SHP77 treated with DMSO at 0.1 percent for 48 hours (cell line): ENCODE measurements around the gene OR5M10.
"Not testable (repeated sequence)": the region's sequence is repeated elsewhere in the genome, so short reads cannot be mapped to it uniquely, and the experiment has no call there.

Source experiments
- DNase-seq: peaks from one replicate; lab custom pipeline; 2025; lab: John Stamatoyannopoulos, UW

Gene OR5M10

DNA sequence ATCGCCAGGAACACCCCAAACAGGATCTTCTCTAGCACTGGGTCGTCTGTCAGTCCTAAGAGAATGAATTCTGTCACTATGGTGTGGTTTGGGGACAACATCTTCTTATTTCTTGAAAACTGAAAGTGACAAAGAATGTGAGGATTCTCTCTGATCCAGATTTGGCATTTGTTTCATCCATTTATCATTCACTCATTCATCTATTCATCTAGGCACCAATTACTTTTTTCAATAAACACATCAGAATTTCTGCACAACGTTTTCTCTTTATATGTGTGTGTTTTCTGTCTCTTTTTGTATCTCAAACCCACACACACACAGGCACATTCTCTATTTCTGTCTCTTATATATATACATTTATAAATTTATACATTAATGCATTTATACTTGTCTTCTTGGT, at the start of gene OR5M10:
TSS of gene OR5M10 (minus strand) at position 101 of the 400 bp plus-strand sequence. CDS start at position 101, 0 bp downstream.
- DNase-seq, result no peak

GRCh38 chr11:56625946-56626345, 48.4 kb upstream of the OR5M10 start:
- DNase-seq, result no peak

- DNase-seq, result no peak
These were observed 47.2 kb upstream of the OR5M10 start for GRCh38 chr11:56624661-56625110.

DNA sequence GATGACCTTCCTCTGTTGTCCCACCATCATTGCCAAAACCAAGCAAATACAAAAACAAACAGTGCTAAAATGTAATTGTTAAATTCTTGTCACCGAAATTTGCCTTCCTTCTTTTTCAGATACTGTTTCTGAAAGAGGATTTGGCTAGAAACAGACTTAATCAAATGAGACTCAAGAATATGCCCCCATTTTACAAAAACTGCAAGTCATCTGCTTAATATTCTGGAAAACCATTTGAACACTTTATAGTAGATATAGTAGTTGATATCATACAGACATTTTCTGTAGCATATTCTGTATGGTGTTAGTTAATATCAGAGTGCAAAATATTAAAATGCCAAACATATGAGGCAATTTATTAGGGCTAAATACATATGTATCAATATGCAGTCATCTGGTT, 33.7 kb upstream of the OR5M10 start:
- no peak for DNase-seq

DNA sequence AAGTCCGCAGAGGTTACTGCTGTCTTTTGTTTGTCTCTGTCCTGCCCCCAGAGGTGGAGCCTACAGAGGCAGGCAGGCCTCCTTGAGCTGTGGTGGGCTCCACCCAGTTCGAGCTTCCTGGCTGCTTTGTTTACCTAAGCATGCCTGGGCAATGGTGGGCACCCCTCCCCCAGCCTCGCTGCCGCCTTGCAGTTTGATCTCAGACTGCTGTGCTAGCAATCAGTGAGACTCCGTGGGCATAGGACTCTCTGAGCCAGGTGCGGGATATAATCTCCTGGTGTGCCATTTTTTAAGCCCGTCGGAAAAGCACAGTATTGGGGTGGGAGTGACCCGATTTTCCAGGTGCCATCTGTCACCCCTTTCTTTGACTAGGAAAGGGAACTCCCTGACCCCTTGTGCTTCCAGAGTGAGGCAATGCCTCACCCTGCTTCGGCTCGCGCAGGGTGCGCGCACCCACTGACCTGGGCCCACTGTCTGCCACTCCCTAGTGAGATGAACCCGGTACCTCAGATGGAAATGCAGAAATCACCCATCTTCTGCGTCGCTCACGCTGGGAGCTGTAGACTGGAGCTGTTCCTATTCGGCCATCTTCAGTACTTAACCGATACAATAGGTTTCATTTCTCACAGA, 14.7 kb upstream of the OR5M10 start:
- DNase-seq, result not testable (repeated sequence)

DNA sequence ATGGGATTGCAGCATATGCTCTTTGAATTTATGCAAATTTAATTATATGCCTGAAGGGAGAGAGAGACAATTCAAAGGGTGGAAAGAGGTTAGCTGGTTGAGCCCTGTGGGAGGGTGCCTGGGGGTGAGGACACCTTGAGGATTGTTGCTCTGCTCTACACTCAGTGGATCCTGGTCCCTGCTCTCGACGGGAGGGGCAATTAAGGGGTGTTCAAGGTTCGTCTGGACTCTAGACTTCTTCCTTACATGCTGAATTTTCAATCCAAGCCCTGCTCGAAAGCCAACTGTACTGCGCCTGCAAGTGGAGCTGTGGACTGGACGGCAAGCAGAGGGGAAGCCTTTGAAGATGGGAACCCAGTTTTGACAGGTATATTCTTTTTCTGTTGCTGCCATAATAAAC, 18.9 kb downstream of the OR5M10 start:
- DNase-seq, result no peak

- not testable (repeated sequence) for DNase-seq
These were observed 22.8 kb downstream of the OR5M10 start for GRCh38 chr11:56554691-56555090.

DNA sequence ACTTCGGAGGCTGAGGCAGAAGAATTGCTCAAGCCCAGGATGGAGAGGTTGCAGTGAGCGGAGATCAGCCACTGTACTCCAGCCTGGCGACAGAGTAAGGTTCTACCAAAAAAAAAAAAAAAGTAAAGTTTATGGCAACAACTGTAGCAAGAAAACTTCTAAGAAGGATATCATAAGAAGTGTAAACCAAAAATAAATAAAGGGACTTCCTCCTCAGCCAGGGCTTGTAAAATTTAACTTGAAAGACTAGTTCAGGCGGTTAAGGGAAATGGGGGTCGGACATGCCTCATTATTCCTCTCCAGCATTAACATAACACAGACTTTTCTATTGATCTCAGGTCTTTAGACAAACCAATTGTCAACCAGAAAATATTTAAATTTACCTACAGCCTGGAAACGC, 32.0 kb downstream of the OR5M10 start:
- DNase-seq, result no peak

GRCh38 chr11:56543739-56544138, 33.8 kb downstream of the OR5M10 start:
- no peak for DNase-seq

DNA sequence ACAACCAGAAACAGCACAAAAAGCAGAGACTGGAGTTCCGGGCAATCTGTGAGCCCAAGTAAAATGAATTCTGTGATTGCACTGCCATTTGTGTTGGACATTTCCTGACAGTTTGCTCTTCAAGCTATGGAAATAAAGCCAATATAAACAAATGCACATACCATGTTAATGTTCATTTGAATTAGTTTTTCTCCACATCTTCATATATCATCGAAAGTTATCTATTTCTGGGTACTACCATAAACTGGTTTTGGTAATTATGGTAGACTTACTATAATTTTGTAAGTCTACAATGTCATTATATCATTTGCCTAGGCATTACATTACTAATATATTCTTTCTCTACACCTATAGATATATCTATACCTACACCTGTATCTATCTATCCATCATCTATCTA, 34.4 kb downstream of the OR5M10 start, which contains the start of gene OR5M11:
TSS of gene OR5M11 (minus strand) at position 101 of the 400 bp plus-strand sequence. CDS start at position 101, 0 bp downstream.
- DNase-seq, result no peak

DNA sequence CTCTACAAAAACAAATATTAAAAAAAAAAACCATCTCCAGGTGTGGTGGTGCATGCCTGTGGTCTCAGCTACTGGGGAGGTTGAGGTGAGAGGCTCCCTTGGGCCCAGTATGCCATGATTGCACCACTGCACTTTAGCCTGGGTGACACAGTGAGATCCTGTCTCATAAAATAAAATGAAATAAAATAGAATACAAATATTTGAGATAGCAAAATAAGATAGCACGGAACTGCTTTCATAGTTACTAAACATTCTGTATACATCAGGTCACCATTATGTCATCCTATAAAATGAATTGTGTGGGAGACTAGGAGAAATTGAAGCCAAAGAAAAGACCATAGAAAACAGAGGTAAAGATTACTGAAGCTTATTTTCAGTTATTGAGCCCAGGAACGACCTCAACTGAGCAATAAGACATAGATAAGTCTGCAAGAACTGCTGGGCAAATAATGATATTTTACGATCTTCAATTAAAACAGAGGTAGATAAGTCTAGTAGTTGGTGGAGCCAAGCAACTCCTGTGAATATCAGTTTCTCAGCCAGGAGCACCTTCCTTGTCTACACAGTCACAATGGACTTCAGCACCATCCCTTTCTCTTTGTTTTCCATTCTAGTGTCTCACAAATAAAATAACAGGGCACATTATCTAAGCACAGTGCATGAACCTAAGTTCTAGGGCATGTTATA, 44.3 kb downstream of the OR5M10 start:
- no peak for DNase-seq

DNA sequence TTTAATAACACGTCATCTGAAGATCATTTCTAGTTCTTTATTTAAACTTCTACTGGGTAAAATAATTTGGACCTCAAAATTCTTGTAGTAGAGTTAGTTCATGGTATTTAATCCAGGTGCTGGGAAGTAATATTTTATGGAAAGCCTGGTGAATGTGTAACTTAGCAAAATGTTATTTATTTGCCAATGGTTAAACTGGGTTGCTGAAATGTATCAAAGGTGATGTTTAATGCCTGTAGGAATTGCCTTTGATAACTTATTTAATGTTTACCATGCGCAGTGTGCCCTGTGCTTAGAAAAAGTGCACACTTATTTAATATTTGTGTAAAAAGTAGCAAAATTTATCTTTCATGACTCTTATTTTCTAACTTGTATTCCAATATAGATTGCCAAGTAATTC, 45.7 kb downstream of the OR5M10 start:
- DNase-seq, result no peak
